GM12874 (cell line): ENCODE results near the gene TRIM33.

Source experiments
- TF ChIP-seq, protein P1 (sequence below): IDR thresholded peaks from 2 replicates; pipeline ENCODE4 v1.5.1; 2011; ENCODE audit warnings: low read depth, mild to moderate bottlenecking, control low read depth, low read length, moderate library complexity; ENCODE audit not compliant: insufficient read depth

Gene TRIM33

DNA sequence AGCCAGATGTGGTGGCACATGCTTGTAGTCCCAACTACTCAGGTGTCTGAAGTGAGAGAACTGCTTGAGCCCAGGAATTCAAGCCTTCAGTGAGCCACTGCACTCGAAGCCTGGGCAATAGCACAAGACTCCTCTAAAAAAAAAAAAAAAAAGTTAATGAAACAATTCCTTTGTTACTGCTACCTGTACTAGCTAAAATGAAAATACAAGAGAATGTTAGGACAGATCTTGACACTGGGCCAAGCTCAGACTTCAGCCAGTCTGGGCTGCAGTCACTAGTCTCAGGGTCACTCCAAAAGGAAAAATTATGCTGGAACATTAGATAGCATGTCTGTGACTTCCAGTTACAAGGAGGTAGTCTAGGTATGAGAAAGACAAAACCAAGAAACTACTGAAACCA lies 56.5 kb downstream of the TRIM33 start:
- TF ChIP-seq, protein P1, sequence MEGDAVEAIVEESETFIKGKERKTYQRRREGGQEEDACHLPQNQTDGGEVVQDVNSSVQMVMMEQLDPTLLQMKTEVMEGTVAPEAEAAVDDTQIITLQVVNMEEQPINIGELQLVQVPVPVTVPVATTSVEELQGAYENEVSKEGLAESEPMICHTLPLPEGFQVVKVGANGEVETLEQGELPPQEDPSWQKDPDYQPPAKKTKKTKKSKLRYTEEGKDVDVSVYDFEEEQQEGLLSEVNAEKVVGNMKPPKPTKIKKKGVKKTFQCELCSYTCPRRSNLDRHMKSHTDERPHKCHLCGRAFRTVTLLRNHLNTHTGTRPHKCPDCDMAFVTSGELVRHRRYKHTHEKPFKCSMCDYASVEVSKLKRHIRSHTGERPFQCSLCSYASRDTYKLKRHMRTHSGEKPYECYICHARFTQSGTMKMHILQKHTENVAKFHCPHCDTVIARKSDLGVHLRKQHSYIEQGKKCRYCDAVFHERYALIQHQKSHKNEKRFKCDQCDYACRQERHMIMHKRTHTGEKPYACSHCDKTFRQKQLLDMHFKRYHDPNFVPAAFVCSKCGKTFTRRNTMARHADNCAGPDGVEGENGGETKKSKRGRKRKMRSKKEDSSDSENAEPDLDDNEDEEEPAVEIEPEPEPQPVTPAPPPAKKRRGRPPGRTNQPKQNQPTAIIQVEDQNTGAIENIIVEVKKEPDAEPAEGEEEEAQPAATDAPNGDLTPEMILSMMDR, result no peak

DNA sequence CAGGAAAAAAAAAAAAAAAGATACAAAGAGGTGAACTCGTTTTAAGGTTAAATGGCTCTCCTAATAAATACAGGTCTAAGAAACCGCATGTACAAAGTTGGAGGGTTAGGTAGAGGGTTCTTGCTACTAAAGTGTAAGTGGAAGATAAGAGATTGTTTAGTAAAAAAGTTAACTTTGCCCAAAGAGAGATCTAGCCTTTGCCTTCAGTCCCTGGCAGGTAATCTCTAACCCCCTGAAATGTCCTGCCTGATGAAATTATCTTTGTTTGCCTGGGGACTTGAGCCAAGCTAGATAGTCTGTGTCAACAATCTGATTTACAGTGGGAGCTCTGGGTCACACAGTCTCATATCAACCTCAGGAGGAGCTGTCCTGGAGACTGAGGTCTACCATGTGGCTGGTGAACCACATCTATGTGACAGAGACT lies 57.6 kb downstream of the TRIM33 start:
- TF ChIP-seq, protein P1, result no peak

DNA sequence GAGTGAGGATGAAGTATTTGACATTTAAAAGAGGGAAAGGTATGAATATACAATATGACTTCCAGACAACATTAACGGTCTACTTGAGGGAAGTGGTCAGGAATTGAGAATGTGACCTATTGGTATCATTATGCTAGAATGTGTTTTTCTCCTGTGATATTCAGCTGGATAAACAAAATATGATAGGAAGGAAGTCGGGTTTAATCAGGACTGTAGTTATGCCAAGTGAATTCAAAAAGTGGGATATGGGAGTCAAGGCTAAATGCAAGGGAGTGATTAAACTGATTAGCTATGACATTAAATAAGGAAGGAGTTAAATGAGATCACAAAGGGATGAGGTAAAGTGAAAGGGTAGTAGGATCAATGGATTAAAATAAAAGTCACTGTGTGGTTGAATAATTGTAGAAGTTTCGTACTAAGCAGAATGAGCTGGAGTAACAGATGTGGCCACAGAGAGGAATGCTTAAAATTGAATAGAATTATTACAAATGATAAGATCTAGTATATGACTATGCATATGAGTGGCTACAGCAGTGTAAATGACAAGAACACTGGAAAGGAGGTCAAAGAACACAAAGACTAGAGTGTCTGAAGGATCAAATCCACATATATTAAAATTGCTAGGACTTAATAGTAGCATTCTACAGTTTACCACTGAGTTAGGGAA lies 62.5 kb downstream of the TRIM33 start:
- TF ChIP-seq, protein P1, result no peak

DNA sequence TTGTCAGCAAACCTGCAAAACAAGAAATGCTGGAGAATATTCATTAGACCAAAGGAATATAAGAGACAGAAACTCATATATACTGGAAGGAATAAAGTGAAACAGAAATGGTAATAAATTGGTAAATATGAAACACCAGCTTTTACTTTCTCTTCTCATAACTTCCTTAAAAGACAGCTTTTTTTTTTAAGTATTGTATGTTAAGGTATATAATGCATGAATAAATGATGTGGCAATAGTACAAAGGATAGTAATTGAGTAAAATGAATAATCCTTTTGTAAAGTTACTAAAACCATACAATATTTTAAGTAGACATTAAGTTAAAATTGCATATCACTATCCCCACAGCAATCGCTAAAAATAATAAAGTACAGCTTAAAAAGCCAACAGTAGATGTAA lies 64.8 kb downstream of the TRIM33 start:
- TF ChIP-seq, protein P1, result no peak

DNA sequence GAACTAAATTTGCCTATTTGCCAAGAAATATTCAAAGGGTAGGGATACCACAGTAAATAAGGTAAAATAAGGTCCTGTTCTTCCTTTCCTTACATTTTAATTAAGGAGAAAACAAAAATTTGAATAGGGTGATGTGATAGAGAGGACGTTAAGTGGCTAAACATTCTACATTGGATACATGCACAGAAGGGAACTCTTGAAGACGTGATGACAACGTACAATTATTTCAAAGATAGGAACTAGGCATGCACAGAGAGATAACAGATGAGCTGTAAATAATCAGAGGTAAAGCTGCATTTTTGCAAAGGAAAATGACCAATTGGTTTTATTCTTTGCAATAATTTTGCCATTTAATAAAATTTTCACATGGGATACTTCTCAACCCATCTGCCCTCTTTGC lies 69.7 kb downstream of the TRIM33 start:
- TF ChIP-seq, protein P1, result no peak

DNA sequence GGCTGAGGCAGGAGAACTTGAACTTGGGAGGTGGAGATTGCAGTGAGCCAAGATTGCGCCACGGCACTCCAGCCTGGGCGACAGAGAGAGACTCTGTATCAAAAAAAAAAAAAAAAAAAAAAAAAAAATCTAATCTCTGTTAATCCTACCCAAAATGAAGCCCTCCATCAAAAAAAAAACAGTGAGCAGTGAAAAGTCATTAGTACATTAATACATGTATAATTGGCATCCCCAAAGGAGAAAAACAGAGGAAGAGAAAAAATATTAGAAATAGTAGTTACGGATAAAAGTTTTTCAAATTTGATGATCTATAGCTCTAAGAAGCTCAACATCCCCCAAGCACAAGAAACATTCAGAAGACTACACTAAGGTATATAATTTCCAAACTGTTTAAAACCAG lies 71.6 kb downstream of the TRIM33 start:
- TF ChIP-seq, protein P1, result no peak

DNA sequence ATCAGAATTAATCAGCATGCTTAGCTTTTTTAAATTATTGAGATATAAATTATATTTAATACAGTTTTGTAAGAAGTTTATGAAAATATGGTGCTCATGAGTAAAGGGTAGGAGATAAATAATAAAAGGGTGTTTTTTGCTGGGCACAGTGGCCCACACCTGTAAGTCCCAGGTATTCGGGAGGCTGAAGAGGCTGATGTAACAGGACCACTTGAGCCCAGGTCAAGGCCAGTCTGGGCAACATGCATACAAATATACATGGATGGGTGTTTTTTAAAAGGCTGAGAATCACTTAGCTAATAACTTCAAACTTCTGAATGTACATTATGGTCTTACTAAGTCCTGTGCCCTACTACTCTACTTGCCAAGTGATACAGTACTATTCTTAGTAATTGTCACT lies 73.2 kb downstream of the TRIM33 start:
- TF ChIP-seq, protein P1, result no peak
